SK-N-SH treated with all-trans-retinoic acid at 6 μM for 48 hours (cell line): Measurements from ENCODE around the gene ADGRD2.

Source experiments
- ATAC-seq: fragments of 200-7000 bp; cut with Tn5 transposase; 3 replicates; pipeline ENCODE4 v1.9.1; 2020; ENCODE audit warnings: mild to moderate bottlenecking, moderate library complexity
- ARNTL ChIP-seq: fragments of 450-650 bp; formaldehyde crosslinking; IDR thresholded peaks from 2 replicates; pipeline ENCODE4 v1.5.0; 2020; ENCODE audit warnings: low read depth, mild to moderate bottlenecking, moderate library complexity, borderline replicate concordance
- BACH2 ChIP-seq: fragments of 250-450 bp; sonication (Bioruptor Pico); IDR thresholded peaks from 2 replicates; pipeline ENCODE4 v1.9.0; 2021; ENCODE audit warnings: mild to moderate bottlenecking, borderline replicate concordance
- CREB5 ChIP-seq: fragments of 250-450 bp; sonication (Bioruptor Pico); IDR thresholded peaks from 2 replicates; pipeline ENCODE4 v1.5.1; 2020; ENCODE audit warnings: low read depth, mild to moderate bottlenecking, moderate library complexity
- CSDC2 ChIP-seq: fragments of 250-450 bp; sonication (Bioruptor Pico); IDR thresholded peaks from 2 replicates; pipeline ENCODE4 v1.5.0; 2020; ENCODE audit warnings: mild to moderate bottlenecking, moderate library complexity
- CSRNP3 ChIP-seq: fragments of 250-450 bp; sonication (Bioruptor Pico); IDR thresholded peaks from 2 replicates; pipeline ENCODE4 v1.5.1; 2021; ENCODE audit warnings: mild to moderate bottlenecking, moderate library complexity
- GLIS3 ChIP-seq: fragments of 250-450 bp; sonication (Bioruptor Pico); IDR thresholded peaks from 2 replicates; pipeline ENCODE4 v1.5.0; 2020; ENCODE audit warnings: mild to moderate bottlenecking, moderate library complexity
- ISL1 ChIP-seq: fragments of 250-450 bp; sonication (Bioruptor Pico); IDR thresholded peaks from 2 replicates; pipeline ENCODE4 v2.1.2; 2022; ENCODE audit warnings: mild to moderate bottlenecking, moderate library complexity
- PATZ1 ChIP-seq: fragments of 250-450 bp; sonication (Bioruptor Pico); IDR thresholded peaks from 2 replicates; pipeline ENCODE4 v1.8.0; 2020; ENCODE audit warnings: mild to moderate bottlenecking, moderate library complexity, borderline replicate concordance
- POU6F1 ChIP-seq: fragments of 250-450 bp; sonication (Bioruptor Pico); IDR thresholded peaks from 2 replicates; pipeline ENCODE4 v1.8.0; 2021; ENCODE audit warnings: low read depth, mild to moderate bottlenecking, moderate library complexity, borderline replicate concordance
- RARB ChIP-seq: fragments of 250-450 bp; sonication (Bioruptor Pico); IDR thresholded peaks from 2 replicates; pipeline ENCODE4 v1.8.0; 2021; ENCODE audit warnings: mild to moderate bottlenecking, moderate library complexity
- SNAI2 ChIP-seq: fragments of 250-450 bp; sonication (Bioruptor Pico); IDR thresholded peaks from 2 replicates; pipeline ENCODE4 v1.5.0; 2020; ENCODE audit warnings: mild to moderate bottlenecking, moderate library complexity
- TCF4 ChIP-seq: fragments of 250-450 bp; sonication (Bioruptor Pico); IDR thresholded peaks from 2 replicates; pipeline ENCODE4 v1.8.0; 2021; ENCODE audit warnings: mild to moderate bottlenecking, moderate library complexity, borderline replicate concordance
- TOX ChIP-seq: fragments of 250-450 bp; sonication (Bioruptor Pico); IDR thresholded peaks from 2 replicates; pipeline ENCODE4 v1.8.0; 2021; ENCODE audit warnings: mild to moderate bottlenecking, moderate library complexity, borderline replicate concordance
- TSHZ2 ChIP-seq: fragments of 250-450 bp; sonication (Bioruptor Pico); IDR thresholded peaks from 2 replicates; pipeline ENCODE4 v1.5.0; 2020; ENCODE audit warnings: mild to moderate bottlenecking, moderate library complexity
- ZC3H10 ChIP-seq: fragments of 250-450 bp; sonication (Bioruptor Pico); IDR thresholded peaks from 2 replicates; pipeline ENCODE4 v1.5.1; 2021; ENCODE audit warnings: mild to moderate bottlenecking, moderate library complexity
- ZFP30 ChIP-seq: fragments of 450-650 bp; formaldehyde crosslinking; IDR thresholded peaks from 2 replicates; pipeline ENCODE4 v1.5.0; 2022; ENCODE audit warnings: mild to moderate bottlenecking, moderate library complexity
- ZNF565 ChIP-seq: fragments of 450-650 bp; formaldehyde crosslinking; conservative IDR thresholded peaks from 2 replicates; pipeline ENCODE4 v1.5.0; 2020; ENCODE audit warnings: low read depth, mild to moderate bottlenecking, moderate library complexity
- ZNF70 ChIP-seq: fragments of 450-650 bp; formaldehyde crosslinking; IDR thresholded peaks from 2 replicates; pipeline ENCODE4 v1.5.0; 2020; ENCODE audit warnings: mild to moderate bottlenecking, moderate library complexity
- ZNF8 ChIP-seq: fragments of 450-650 bp; formaldehyde crosslinking; IDR thresholded peaks from 2 replicates; pipeline ENCODE4 v1.5.0; 2020; ENCODE audit warnings: mild to moderate bottlenecking, moderate library complexity

The ADGRD2 gene

GRCh38 chr9:124440786-124441185 lies 9.5 kb upstream of the ADGRD2 start:
- no peak for TF ChIP-seq TSHZ2 (CRISPR knock-in tag)
- TF ChIP-seq TOX (CRISPR knock-in tag): no peak
- no peak for TF ChIP-seq POU6F1 (CRISPR knock-in tag)
- TF ChIP-seq ZFP30 (CRISPR knock-in tag): no peak
- no peak for TF ChIP-seq ISL1 (CRISPR knock-in tag)
- no peak for TF ChIP-seq CSDC2 (CRISPR knock-in tag)
- no peak for TF ChIP-seq CSRNP3 (CRISPR knock-in tag)
- TF ChIP-seq PATZ1 (CRISPR knock-in tag): no peak
- no peak for ATAC-seq

GRCh38 chr9:124441291-124441690 lies 9.0 kb upstream of the ADGRD2 start:
- ATAC-seq: no peak
- TF ChIP-seq PATZ1 (CRISPR knock-in tag) (no peak), ZNF70 (CRISPR knock-in tag) (no peak), BACH2 (no peak), TOX (CRISPR knock-in tag) (no peak), ARNTL (CRISPR knock-in tag) (no peak), TSHZ2 (CRISPR knock-in tag) (no peak), CSRNP3 (CRISPR knock-in tag) (no peak)
- TF ChIP-seq, all 23 proteins: peak for 0

- ATAC-seq: no peak
- TF ChIP-seq RARB (CRISPR knock-in tag) (no peak), ARNTL (CRISPR knock-in tag) (no peak), CSDC2 (CRISPR knock-in tag) (no peak), POU6F1 (CRISPR knock-in tag) (no peak), ISL1 (CRISPR knock-in tag) (no peak), ZC3H10 (CRISPR knock-in tag) (no peak), BACH2 (no peak), ZNF70 (CRISPR knock-in tag) (no peak), ZNF8 (CRISPR knock-in tag) (no peak), ZFP30 (CRISPR knock-in tag) (no peak), CREB5 (CRISPR knock-in tag) (no peak), GLIS3 (CRISPR knock-in tag) (no peak), ZNF565 (CRISPR knock-in tag) (no peak), TCF4 (CRISPR knock-in tag) (no peak), SNAI2 (no peak)
Observed at GRCh38 chr9:124442379-124442778, 7.9 kb upstream of the ADGRD2 start.
